Vagina (tissue), 2 donors: Measurements from ENCODE around the gene TLR7.

Experiments
- POLR2A ChIP-seq, 2 donors: fragments of 450-650 bp; IDR thresholded peaks; one replicate each; pipeline ENCODE4 v1.6.1; 2017; ENCODE audit warnings: antibody characterized with exemption in 2 of 2, mild to moderate bottlenecking in 2 of 2, moderate library complexity in 2 of 2
- POLR2AphosphoS5 ChIP-seq, 2 donors: sonication (generic); formaldehyde crosslinking; IDR thresholded peaks; one replicate each; pipeline ENCODE4 v1.9.0; 2017; ENCODE audit warnings: antibody characterized with exemption in 2 of 2, mild to moderate bottlenecking in 2 of 2, low read depth in 1 of 2; ENCODE audit not compliant: insufficient read depth in 1 of 2
- TF ChIP-seq, protein P1 (sequence below), 3 experiments: fragments of 450-650 bp in 2 of 3; fragments of 200-600 bp in 1 of 3; sonication (generic) in 1 of 3; IDR thresholded peaks; one replicate each; pipeline ENCODE4 v1.5.1; 2017 to 2019; ENCODE audit warnings: antibody characterized with exemption in 3 of 3, mild to moderate bottlenecking in 2 of 3, moderate library complexity in 2 of 3

DNA sequence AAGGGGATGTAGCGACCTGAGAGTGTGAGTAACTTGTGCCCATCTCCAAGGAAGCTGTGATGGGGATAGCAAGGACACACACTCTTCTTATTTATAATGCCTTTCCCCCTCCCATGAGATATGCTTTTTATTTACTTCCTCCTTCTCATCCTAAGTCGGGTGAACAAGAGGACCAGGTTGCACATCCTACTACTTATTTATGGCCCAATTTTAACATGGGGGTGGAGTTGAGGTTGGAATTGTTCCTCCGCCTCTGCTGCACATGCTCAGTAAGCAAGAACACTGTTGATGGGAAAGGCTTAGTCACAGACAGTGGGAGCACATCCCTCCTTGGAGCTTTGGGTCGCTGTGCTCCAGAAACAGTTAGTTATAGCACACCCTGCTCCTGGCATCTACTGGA, 24.3 kb downstream of the TLR7 start:
- TF ChIP-seq, protein P1, sequence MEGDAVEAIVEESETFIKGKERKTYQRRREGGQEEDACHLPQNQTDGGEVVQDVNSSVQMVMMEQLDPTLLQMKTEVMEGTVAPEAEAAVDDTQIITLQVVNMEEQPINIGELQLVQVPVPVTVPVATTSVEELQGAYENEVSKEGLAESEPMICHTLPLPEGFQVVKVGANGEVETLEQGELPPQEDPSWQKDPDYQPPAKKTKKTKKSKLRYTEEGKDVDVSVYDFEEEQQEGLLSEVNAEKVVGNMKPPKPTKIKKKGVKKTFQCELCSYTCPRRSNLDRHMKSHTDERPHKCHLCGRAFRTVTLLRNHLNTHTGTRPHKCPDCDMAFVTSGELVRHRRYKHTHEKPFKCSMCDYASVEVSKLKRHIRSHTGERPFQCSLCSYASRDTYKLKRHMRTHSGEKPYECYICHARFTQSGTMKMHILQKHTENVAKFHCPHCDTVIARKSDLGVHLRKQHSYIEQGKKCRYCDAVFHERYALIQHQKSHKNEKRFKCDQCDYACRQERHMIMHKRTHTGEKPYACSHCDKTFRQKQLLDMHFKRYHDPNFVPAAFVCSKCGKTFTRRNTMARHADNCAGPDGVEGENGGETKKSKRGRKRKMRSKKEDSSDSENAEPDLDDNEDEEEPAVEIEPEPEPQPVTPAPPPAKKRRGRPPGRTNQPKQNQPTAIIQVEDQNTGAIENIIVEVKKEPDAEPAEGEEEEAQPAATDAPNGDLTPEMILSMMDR (IDR thresholded peaks at IDR 0.05) = no peak
- TF ChIP-seq POLR2A (IDR thresholded peaks at IDR 0.05) (no peak), POLR2AphosphoS5 (IDR thresholded peaks at IDR 0.05; ENCODE audit: insufficient read depth in 1 of 2, low read depth in 1 of 2) (no peak)
